T-cell (primary cell): Measurements from ENCODE around the gene EPN2. TPM values are rescaled to one million over a fixed set of nuclear protein-coding genes. Genes with fewer than 3 reads are reported as not detected.
"Not testable (repeated sequence)": the region's sequence is repeated elsewhere in the genome, so short reads cannot be mapped to it uniquely, and the experiment has no call there.

Experiments used
- ATAC-seq, 4 experiments: fragments of 200-7000 bp in 3 of 4; fragments of 150-1000 bp in 1 of 4; cut with Tn5 transposase; replicated peaks in 1 of 4; 1 replicate in 3 of 4; 2 replicates in 1 of 4; pipeline ENCODE4 v1.10.0; 2021; ENCODE audit warnings: moderate library complexity in 3 of 4, mild to moderate bottlenecking in 2 of 4, moderate number of reproducible peaks in 1 of 4
- CTCF ChIA-PET, 2 donors: fragments of 300-600 bp; sonication (Branson Sonifier 250); formaldehyde crosslinking; loops; one replicate each; lab custom pipeline; 2022; ENCODE audit warnings: antibody characterized with exemption in 2 of 2; lab: Charles Lee
- POLR2A ChIA-PET, 2 donors: fragments of 300-600 bp; sonication (Branson Sonifier 250); formaldehyde crosslinking; loops; one replicate each; lab custom pipeline; 2022; ENCODE audit warnings: antibody characterized with exemption in 2 of 2; lab: Charles Lee
- DNase-seq, 35 experiments: peaks; one replicate each; pipeline versions ENCODE4 v3.0.0 to v3.0.0-alpha.2; 2013 to 2023
- H3K27ac ChIP-seq: one replicate; pipeline ENCODE4 v1.5.1; 2013; ENCODE audit warnings: low read length
- H3K27me3 ChIP-seq, 2 experiments: replicated peaks in 1 of 2; 1 replicate in 1 of 2; 2 replicates in 1 of 2; pipeline versions ENCODE4 v1.6.1 to v1.7.0; 2013; ENCODE audit warnings: low read length in 1 of 2, mixed read lengths in 1 of 2; ENCODE audit not compliant: control insufficient read depth in 2 of 2, insufficient read depth in 2 of 2; ENCODE audit errors: extremely low read depth in 1 of 2
- H3K36me3 ChIP-seq, 2 donors: 1 replicate in 1 of 2; 2 replicates in 1 of 2; pipeline versions ENCODE4 v1.6.1 to v1.7.0; 2013; ENCODE audit warnings: low read length in 1 of 2; ENCODE audit not compliant: control insufficient read depth in 2 of 2, insufficient read depth in 1 of 2; ENCODE audit errors: extremely low read depth in 1 of 2
- H3K4me1 ChIP-seq, 2 experiments: 1 replicate in 1 of 2; 2 replicates in 1 of 2; pipeline versions ENCODE4 v1.6.1 to v1.7.0; 2013; ENCODE audit warnings: low read length in 2 of 2, mixed read lengths in 1 of 2; ENCODE audit not compliant: insufficient read depth in 2 of 2, control insufficient read depth in 1 of 2; ENCODE audit errors: extremely low read depth in 1 of 2
- H3K4me3 ChIP-seq, 2 donors: 1 replicate in 1 of 2; 2 replicates in 1 of 2; pipeline versions ENCODE4 v1.5.1 to v1.7.0; 2013; ENCODE audit warnings: mild to moderate bottlenecking in 2 of 2, low read length in 1 of 2, moderate library complexity in 1 of 2; ENCODE audit not compliant: control insufficient read depth in 1 of 2; ENCODE audit errors: extremely low read depth in 1 of 2
- H3K9me3 ChIP-seq: 2 replicates; pipeline ENCODE4 v1.7.0; 2013
- H3K27ac Mint-ChIP-seq, 2 donors: one replicate each; pipeline ENCODE4 v1.8.0; 2020 to 2021; ENCODE audit warnings: mild to moderate bottlenecking in 2 of 2, mixed read lengths in 2 of 2
- H3K27me3 Mint-ChIP-seq, 2 donors: one replicate each; pipeline ENCODE4 v1.8.0; 2021 to 2022; ENCODE audit warnings: mixed read lengths in 2 of 2
- H3K36me3 Mint-ChIP-seq: one replicate; pipeline ENCODE4 v1.8.0; 2021; ENCODE audit warnings: mixed read lengths
- H3K4me1 Mint-ChIP-seq, 3 donors: one replicate each; pipeline ENCODE4 v1.8.0; 2020 to 2022; ENCODE audit warnings: mixed read lengths in 3 of 3, mild to moderate bottlenecking in 1 of 3
- H3K4me3 Mint-ChIP-seq, 3 donors: one replicate each; pipeline ENCODE4 v1.8.0; 2020 to 2022; ENCODE audit warnings: mild to moderate bottlenecking in 3 of 3, mixed read lengths in 3 of 3, moderate library complexity in 3 of 3
- H3K9me3 Mint-ChIP-seq, 3 donors: one replicate each; pipeline ENCODE4 v1.8.0; 2020 to 2022; ENCODE audit warnings: mixed read lengths in 3 of 3
- WGBS: methylation state at CpG from one replicate; pipeline ENCODE4 v1.1.5; 2013; ENCODE audit warnings: missing lambda C conversion rate; ENCODE audit not compliant: insufficient coverage; 5-methylcytosine and 5-hydroxymethylcytosine counted together
- total RNA-seq, 35 experiments: library from RNA in 6 of 35; stranded (reverse) in 6 of 35; fragments of 120-200 nt in 1 of 35; gene quantifications; one replicate each; pipeline versions ENCODE4 v1.2.1 to v1.2.4 and lab custom pipeline; 2013 to 2026

EPN2 gene
- total RNA-seq, 5 donors from 2014 or later (not counting 1 experiment from before 2014, with no cell fraction given): 5.5 to 9.8 (median 8.4) TPM

DNA sequence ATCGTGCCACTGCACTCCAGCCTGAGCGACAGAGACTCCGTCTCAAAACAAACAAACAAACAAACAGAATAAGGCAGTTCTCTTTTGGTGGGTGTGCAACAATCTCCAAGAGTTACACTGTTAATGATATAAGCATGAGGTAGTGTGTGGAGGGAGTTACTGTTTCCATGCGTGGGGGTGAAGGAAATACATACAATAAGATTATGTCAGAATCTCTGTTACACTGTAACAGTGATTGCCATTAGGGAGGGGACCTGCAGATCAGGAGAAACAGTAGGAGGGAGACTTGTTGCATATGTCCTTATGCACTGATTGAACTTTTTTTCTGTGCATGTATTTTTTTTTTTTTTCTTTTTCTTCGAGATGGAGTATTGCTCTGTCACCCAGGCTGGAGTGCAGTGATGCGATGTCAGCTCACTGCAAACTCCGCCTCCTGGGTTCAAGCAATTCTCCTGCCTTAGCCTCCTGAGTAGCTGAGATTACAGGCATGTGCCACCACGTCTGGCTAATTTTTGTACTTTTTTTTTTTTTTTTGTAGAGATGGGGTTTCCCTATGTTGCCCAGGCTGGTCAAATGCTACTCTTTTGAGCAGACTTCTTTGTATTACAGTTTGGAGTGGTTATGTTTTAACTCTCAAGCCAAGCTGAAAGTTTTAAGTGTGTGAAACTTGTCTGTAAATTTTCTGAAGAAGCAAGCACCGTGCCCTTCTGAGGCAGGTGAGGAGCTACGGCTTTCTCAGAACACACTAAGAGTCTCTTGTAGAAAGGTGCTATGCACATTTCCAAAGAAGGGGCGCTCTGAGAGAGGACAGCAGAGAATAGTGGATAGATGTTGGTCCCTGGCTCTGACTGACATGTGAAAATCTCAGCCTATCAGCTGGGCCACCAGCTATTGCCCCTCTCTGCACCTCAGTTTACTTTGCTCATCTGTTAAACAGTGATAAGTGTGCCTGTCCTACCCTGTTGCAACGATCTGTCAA lies 10.3 kb upstream of the EPN2 start:
- H3K4me1 Mint-ChIP-seq: not testable (repeated sequence)

DNA sequence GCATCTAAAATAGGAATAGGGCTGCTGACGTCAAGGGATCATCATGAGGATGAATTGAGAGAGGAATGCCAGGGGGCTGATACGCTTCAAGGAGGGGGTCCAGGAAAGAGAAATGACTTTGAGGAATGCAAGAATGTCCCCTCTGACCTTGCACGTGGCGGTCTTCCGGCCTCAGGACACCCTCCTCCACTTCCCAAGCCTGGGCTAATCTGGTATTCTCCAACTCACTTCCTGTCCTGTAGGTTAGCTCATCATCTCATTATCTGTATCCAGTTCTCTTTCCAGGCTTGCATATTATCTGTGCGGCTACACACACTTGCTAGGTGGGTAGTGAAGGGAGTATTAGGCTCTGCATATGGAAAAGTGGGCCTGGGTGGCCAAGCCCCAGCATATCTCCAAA lies 2.5 kb upstream of the EPN2 start:
- no CpG with 5 or more reads among the region's 6 CpGs for WGBS
- H3K9me3 ChIP-seq, ATAC-seq, H3K4me3 ChIP-seq, H3K36me3 ChIP-seq, CTCF ChIA-PET, POLR2A ChIA-PET, H3K4me3 Mint-ChIP-seq, H3K27ac ChIP-seq, H3K27me3 Mint-ChIP-seq, H3K27ac Mint-ChIP-seq, DNase-seq, H3K4me1 Mint-ChIP-seq, H3K9me3 Mint-ChIP-seq, H3K36me3 Mint-ChIP-seq: not testable (repeated sequence)
- Histone ChIP-seq H3K4me1 (peaks cover 2 to 11% of the 10 kb centered on the region in 2 experiments), H3K27me3 (peaks cover 0 to 11% of the 10 kb centered on the region in 2 experiments)

More for the DNA sequence above, 10.3 kb upstream of the EPN2 start:
- POLR2A ChIA-PET, DNase-seq, H3K9me3 ChIP-seq, H3K27ac Mint-ChIP-seq, H3K36me3 Mint-ChIP-seq, H3K4me1 ChIP-seq, H3K4me3 ChIP-seq, H3K4me3 Mint-ChIP-seq, H3K27ac ChIP-seq, H3K36me3 ChIP-seq, H3K9me3 Mint-ChIP-seq, H3K27me3 Mint-ChIP-seq, H3K27me3 ChIP-seq, ATAC-seq, CTCF ChIA-PET: not testable (repeated sequence)
- WGBS: no CpG with 5 or more reads among the region's 12 CpGs

DNA sequence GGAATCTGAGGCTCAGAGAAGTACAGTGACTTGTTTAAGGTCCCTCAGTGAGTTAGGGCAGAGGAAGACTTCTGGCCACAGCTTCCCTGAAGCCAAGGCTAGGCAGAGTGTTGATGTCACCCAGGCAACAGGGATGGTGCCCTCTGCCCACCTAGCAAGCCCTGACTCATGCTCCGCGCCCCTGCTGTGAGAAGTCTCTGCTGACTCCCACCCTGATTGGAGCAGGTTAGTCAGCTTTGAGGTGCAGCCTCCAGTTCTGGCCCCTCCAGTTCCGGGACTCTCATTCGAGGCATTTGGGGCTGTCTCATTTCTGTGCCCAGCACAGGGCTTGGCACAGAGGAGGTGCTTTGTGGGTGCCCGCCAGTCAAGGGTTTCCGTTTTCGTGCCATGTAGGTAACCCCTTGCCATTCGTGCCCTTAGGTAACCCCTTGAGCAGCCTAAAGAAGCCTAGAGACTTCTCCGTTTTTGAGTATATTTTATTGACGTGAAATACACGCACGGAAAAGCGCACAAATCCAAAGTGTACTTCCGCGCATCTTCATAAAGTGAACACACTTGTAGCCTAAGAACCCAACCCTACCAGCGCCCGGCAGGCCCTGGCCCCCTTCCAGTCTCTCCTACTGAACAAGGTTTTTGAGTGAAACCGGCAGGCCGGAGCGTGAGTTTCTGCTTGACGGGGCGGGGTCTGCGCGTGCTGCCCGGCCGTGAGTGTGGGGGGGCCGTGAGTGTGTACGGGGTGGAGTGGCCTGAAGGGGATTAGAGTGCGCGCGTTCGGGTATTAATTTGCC lies 621 bp upstream of the EPN2 start:
- H3K27ac ChIP-seq, H3K27ac Mint-ChIP-seq, POLR2A ChIA-PET, H3K4me1 Mint-ChIP-seq, H3K36me3 Mint-ChIP-seq, H3K27me3 Mint-ChIP-seq, H3K36me3 ChIP-seq, H3K4me3 ChIP-seq, DNase-seq, H3K9me3 Mint-ChIP-seq, CTCF ChIA-PET, H3K4me3 Mint-ChIP-seq, H3K9me3 ChIP-seq: not testable (repeated sequence)
- peaks cover 0 to 11% of the 10 kb centered on the region in 2 experiments for H3K27me3 ChIP-seq
- WGBS: no CpG with 5 or more reads among the region's 32 CpGs
- H3K4me1 ChIP-seq: peaks cover 2 to 11% of the 10 kb centered on the region in 2 experiments
- peak; percentile 49 to 79 (median 52) for ATAC-seq

GRCh38 chr17:19237389-19238166 lies 412 bp downstream of the EPN2 start:
- no peaks in the 10 kb centered on the region for H3K9me3 ChIP-seq
- peaks cover 4 to 11% of the 10 kb centered on the region in 2 experiments for H3K27me3 ChIP-seq
- no peak overlapping the region for H3K27ac ChIP-seq
- peak in 3 of 4 experiments; percentile 14 to 83 (median 35) for ATAC-seq
- under 1% methylated on average over 33 of the region's 60 CpGs for WGBS
- peaks cover 0 to 3% of the 10 kb centered on the region in 2 donors for H3K27me3 Mint-ChIP-seq
- H3K4me1 Mint-ChIP-seq: peaks cover 4 to 5% (median 4%) of the 10 kb centered on the region in 3 donors
- no peaks in the 10 kb centered on the region for H3K36me3 ChIP-seq
- H3K4me3 Mint-ChIP-seq: peak overlapping the region; percentile 75 to 82 (median 82)
- no peak overlapping the region for H3K27ac Mint-ChIP-seq
- no peaks in the 10 kb centered on the region for H3K9me3 Mint-ChIP-seq
- DNase-seq: peak in 18 of 35 experiments; percentile 1 to 56 (median 12)
- POLR2A ChIA-PET: no interaction called here
- CTCF ChIA-PET: no interaction called here
- no peaks in the 10 kb centered on the region for H3K36me3 Mint-ChIP-seq
- peak overlapping the region; percentile 70 to 74 for H3K4me3 ChIP-seq
- peaks cover 2 to 11% of the 10 kb centered on the region in 2 experiments for H3K4me1 ChIP-seq

DNA sequence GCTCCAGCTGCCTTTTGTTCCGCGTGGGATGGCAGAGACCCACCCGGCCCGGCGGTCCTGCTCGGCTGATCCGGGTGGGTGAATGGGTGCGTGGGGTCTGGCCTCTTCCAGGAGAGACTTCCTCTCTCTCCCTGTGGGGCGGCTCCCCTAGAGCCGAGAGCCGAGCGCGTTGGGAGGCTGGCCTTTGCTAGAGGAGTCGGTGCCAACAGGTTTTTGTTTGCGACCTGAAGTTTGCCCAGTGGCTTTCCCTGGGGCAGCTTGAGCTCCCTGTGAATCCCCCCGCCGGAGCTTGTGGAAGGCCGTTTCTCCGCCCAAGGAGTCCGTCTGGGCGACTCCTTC lies 970 bp downstream of the EPN2 start:
- CTCF ChIA-PET: no interaction called here

More for the DNA sequence above, 970 bp downstream of the EPN2 start:
- POLR2A ChIA-PET: no interaction called here
- ATAC-seq (no peak), DNase-seq (peak in 4 of 35 experiments; percentile 1 to 12 (median 5))
- H3K4me1 ChIP-seq: peaks cover 2 to 11% of the 10 kb centered on the region in 2 experiments
- Mint-ChIP-seq H3K4me1 (peaks cover 4 to 5% (median 4%) of the 10 kb centered on the region in 3 donors), H3K36me3 (no peaks in the 10 kb centered on the region), H3K27me3 (peaks cover 0 to 3% of the 10 kb centered on the region in 2 donors), H3K4me3 (peak overlapping the region; percentile 75 to 82 (median 82)), H3K27ac (no peak overlapping the region), H3K9me3 (no peaks in the 10 kb centered on the region)
- H3K27ac ChIP-seq: no peak overlapping the region
- H3K27me3 ChIP-seq: peaks cover 4 to 11% of the 10 kb centered on the region in 2 experiments
- peak overlapping the region; percentile 70 to 74 for H3K4me3 ChIP-seq
- H3K36me3 ChIP-seq: no peaks in the 10 kb centered on the region
- WGBS: 36% methylated on average over 9 of the region's 21 CpGs
- H3K9me3 ChIP-seq: no peaks in the 10 kb centered on the region
